NT2/D1 (cell line): Measurements from ENCODE around the gene TRAF1.

Experiments
- DNase-seq: peaks from one replicate; pipeline ENCODE4 v3.0.0-alpha.2; 2011; ENCODE audit warnings: low read depth, low spot score
- H3K27me3 ChIP-seq: 2 replicates; pipeline ENCODE4 v1.6.0; 2011; ENCODE audit warnings: mild to moderate bottlenecking; ENCODE audit not compliant: insufficient read length, insufficient read depth
- H3K36me3 ChIP-seq: 2 replicates; pipeline ENCODE4 v1.6.1; 2011; ENCODE audit warnings: mild to moderate bottlenecking, low read length, mixed read lengths; ENCODE audit not compliant: insufficient read depth, insufficient read length
- H3K4me1 ChIP-seq: 2 replicates; pipeline ENCODE4 v1.5.1; 2011; ENCODE audit not compliant: insufficient read depth, insufficient read length
- H3K4me3 ChIP-seq: 2 replicates; pipeline ENCODE4 v1.5.1; 2011; ENCODE audit warnings: low read depth; ENCODE audit not compliant: insufficient read length
- H3K9ac ChIP-seq: 2 replicates; pipeline ENCODE4 v1.6.0; 2011; ENCODE audit warnings: low read depth; ENCODE audit not compliant: insufficient read length
- H3K9me3 ChIP-seq: 2 replicates; pipeline ENCODE4 v1.5.1; 2011; ENCODE audit warnings: mild to moderate bottlenecking, low read length; ENCODE audit not compliant: insufficient read depth
- SUZ12 ChIP-seq: IDR thresholded peaks from 2 replicates; pipeline ENCODE4 v1.6.1; 2011; ENCODE audit not compliant: insufficient read length, insufficient read depth; ENCODE audit errors: extremely low read depth
- YY1 ChIP-seq: IDR thresholded peaks from 2 replicates; pipeline ENCODE4 v1.6.1; 2011; ENCODE audit not compliant: insufficient read length, insufficient read depth
- ZNF274 ChIP-seq: IDR thresholded peaks from 2 replicates; pipeline ENCODE4 v1.6.1; 2011; ENCODE audit warnings: mild to moderate bottlenecking, low read depth, low read length

TRAF1 gene

GRCh38 chr9:120961936-120962335, 35.3 kb upstream of the TRAF1 start:
- H3K4me1 ChIP-seq: peaks cover 6% of the 10 kb centered on the region
- no peak overlapping the region for H3K4me3 ChIP-seq
- TF ChIP-seq ZNF274 (no peak), YY1 (no peak), SUZ12 (no peak)

GRCh38 chr9:120960001-120960400, 33.4 kb upstream of the TRAF1 start:
- TF ChIP-seq ZNF274 (no peak), YY1 (no peak), SUZ12 (no peak)

More at GRCh38 chr9:120961936-120962335, 35.3 kb upstream of the TRAF1 start:
- Histone ChIP-seq H3K9ac (no peak overlapping the region), H3K27me3 (no peaks in the 10 kb centered on the region), H3K9me3 (no peaks in the 10 kb centered on the region), H3K36me3 (no peaks in the 10 kb centered on the region)
- DNase-seq: no peak

GRCh38 chr9:120956862-120957261, 30.3 kb upstream of the TRAF1 start:
- DNase-seq: no peak
- Histone ChIP-seq H3K27me3 (no peaks in the 10 kb centered on the region), H3K36me3 (no peaks in the 10 kb centered on the region), H3K4me1 (no peaks in the 10 kb centered on the region), H3K4me3 (no peak overlapping the region), H3K9ac (no peak overlapping the region), H3K9me3 (no peaks in the 10 kb centered on the region)
- TF ChIP-seq YY1 (no peak), ZNF274 (no peak), SUZ12 (no peak)

More at GRCh38 chr9:120960001-120960400, 33.4 kb upstream of the TRAF1 start:
- Histone ChIP-seq H3K9ac (no peak overlapping the region), H3K27me3 (no peaks in the 10 kb centered on the region), H3K4me3 (no peak overlapping the region), H3K36me3 (no peaks in the 10 kb centered on the region), H3K9me3 (no peaks in the 10 kb centered on the region), H3K4me1 (peaks cover 2% of the 10 kb centered on the region)
- DNase-seq: no peak

GRCh38 chr9:120951960-120952618, 25.5 kb upstream of the TRAF1 start:
- Histone ChIP-seq H3K9me3 (no peaks in the 10 kb centered on the region), H3K4me1 (no peaks in the 10 kb centered on the region), H3K36me3 (no peaks in the 10 kb centered on the region), H3K9ac (no peak overlapping the region), H3K27me3 (no peaks in the 10 kb centered on the region), H3K4me3 (no peak overlapping the region)
- TF ChIP-seq SUZ12 (no peak), ZNF274 (no peak), YY1 (no peak)
- no peak for DNase-seq

GRCh38 chr9:120950421-120951388, 24.1 kb upstream of the TRAF1 start:
- no peak for DNase-seq
- Histone ChIP-seq H3K9ac (no peak overlapping the region), H3K27me3 (no peaks in the 10 kb centered on the region), H3K9me3 (no peaks in the 10 kb centered on the region), H3K4me3 (no peak overlapping the region), H3K4me1 (no peaks in the 10 kb centered on the region), H3K36me3 (no peaks in the 10 kb centered on the region)
- TF ChIP-seq ZNF274 (no peak), YY1 (no peak)

GRCh38 chr9:120949290-120949689, 22.7 kb upstream of the TRAF1 start:
- TF ChIP-seq YY1: no peak
- no peak for TF ChIP-seq ZNF274
- TF ChIP-seq SUZ12: no peak
- Histone ChIP-seq H3K4me3 (no peak overlapping the region), H3K9me3 (no peaks in the 10 kb centered on the region), H3K27me3 (no peaks in the 10 kb centered on the region), H3K36me3 (no peaks in the 10 kb centered on the region), H3K4me1 (no peaks in the 10 kb centered on the region), H3K9ac (no peak overlapping the region)
- no peak for DNase-seq

- H3K9me3 ChIP-seq: no peaks in the 10 kb centered on the region
These were observed 22.2 kb upstream of the TRAF1 start for GRCh38 chr9:120948824-120949223.

More at GRCh38 chr9:120948824-120949223, 22.2 kb upstream of the TRAF1 start:
- no peak for DNase-seq
- Histone ChIP-seq H3K36me3 (no peaks in the 10 kb centered on the region), H3K4me3 (no peak overlapping the region), H3K27me3 (no peaks in the 10 kb centered on the region), H3K4me1 (no peaks in the 10 kb centered on the region), H3K9ac (no peak overlapping the region)
- TF ChIP-seq YY1: no peak
- no peak for TF ChIP-seq ZNF274
- no peak for TF ChIP-seq SUZ12
